Kidney epithelial cell (primary cell): ENCODE results near the gene ADAM12. TPM values are rescaled to one million over a fixed set of nuclear protein-coding genes. Genes with fewer than 3 reads are reported as not detected.

Experiments
- DNase-seq: peaks from one replicate; pipeline ENCODE4 v3.0.0-alpha.2; 2010; ENCODE audit warnings: low read depth
- H3K27me3 ChIP-seq: 2 replicates; pipeline ENCODE4 v1.6.0; 2011; ENCODE audit warnings: low read length; ENCODE audit not compliant: control insufficient read depth, insufficient read depth
- H3K36me3 ChIP-seq: 2 replicates; pipeline ENCODE4 v1.5.1; 2011; ENCODE audit warnings: low read length; ENCODE audit not compliant: control insufficient read depth, insufficient read depth
- H3K4me3 ChIP-seq: 2 replicates; pipeline ENCODE4 v1.5.1; 2011; ENCODE audit warnings: low read depth, mild to moderate bottlenecking, control low read depth, low read length
- CTCF ChIP-seq: IDR thresholded peaks from 2 replicates; pipeline ENCODE4 v1.5.1; 2011; ENCODE audit warnings: mild to moderate bottlenecking, moderate library complexity, low read length, control low read depth, inconsistent platforms; ENCODE audit not compliant: insufficient read depth, poor library complexity, severe bottlenecking
- total RNA-seq: library from RNA; depleted of rRNA; stranded (reverse); fragments of >200 nt; gene quantifications from 2 replicates; pipeline ENCODE4 v1.2.3, GENCODE V29; 2015

ADAM12 gene
- total RNA-seq, 1 donor from 2014 or later = 21.9 TPM

GRCh38 chr10:126198681-126199080 is 189.6 kb downstream of the ADAM12 start:
- Histone ChIP-seq H3K4me3 (no peak overlapping the region), H3K36me3 (no peaks in the 10 kb centered on the region), H3K27me3 (no peaks in the 10 kb centered on the region)
- DNase-seq = no peak
- no peak for TF ChIP-seq CTCF

GRCh38 chr10:126197036-126197543 is 191.2 kb downstream of the ADAM12 start:
- no peak overlapping the region for H3K4me3 ChIP-seq
- H3K27me3 ChIP-seq = no peaks in the 10 kb centered on the region
- no peaks in the 10 kb centered on the region for H3K36me3 ChIP-seq
- DNase-seq = no peak
- no peak for TF ChIP-seq CTCF

- no peak for TF ChIP-seq CTCF
These were observed 192.0 kb downstream of the ADAM12 start for GRCh38 chr10:126196281-126196680.

GRCh38 chr10:126191192-126191591 is 197.1 kb downstream of the ADAM12 start:
- DNase-seq = no peak
- no peaks in the 10 kb centered on the region for H3K27me3 ChIP-seq
- no peak for TF ChIP-seq CTCF
- no peak overlapping the region for H3K4me3 ChIP-seq
- no peaks in the 10 kb centered on the region for H3K36me3 ChIP-seq

More at GRCh38 chr10:126196281-126196680, 192.0 kb downstream of the ADAM12 start:
- Histone ChIP-seq H3K36me3 (no peaks in the 10 kb centered on the region), H3K27me3 (no peaks in the 10 kb centered on the region), H3K4me3 (no peak overlapping the region)
- DNase-seq = no peak

GRCh38 chr10:126188679-126189200 is 199.5 kb downstream of the ADAM12 start:
- Histone ChIP-seq H3K36me3 (no peaks in the 10 kb centered on the region), H3K27me3 (no peaks in the 10 kb centered on the region), H3K4me3 (no peak overlapping the region)
- DNase-seq = no peak
- no peak for TF ChIP-seq CTCF

GRCh38 chr10:126187399-126187798 is 200.9 kb downstream of the ADAM12 start:
- Histone ChIP-seq H3K27me3 (no peaks in the 10 kb centered on the region), H3K4me3 (no peak overlapping the region), H3K36me3 (no peaks in the 10 kb centered on the region)
- DNase-seq = no peak
- TF ChIP-seq CTCF = no peak
